HG03354 (cell line): ENCODE measurements around the gene TXNIP.

Experiments used
- ATAC-seq: cut with Tn5 transposase; IDR thresholded peaks from one replicate; pipeline ENCODE4 v1.9.1; 2021; ENCODE audit warnings: mild to moderate bottlenecking; ENCODE audit not compliant: unreplicated experiment, poor library complexity, severe bottlenecking

The TXNIP gene

GRCh38 chr1:145949219-145949618, 47.2 kb downstream of the TXNIP start:
- ATAC-seq, result no peak

- no peak for ATAC-seq
Observed at GRCh38 chr1:145947551-145947950, 48.8 kb downstream of the TXNIP start.

DNA sequence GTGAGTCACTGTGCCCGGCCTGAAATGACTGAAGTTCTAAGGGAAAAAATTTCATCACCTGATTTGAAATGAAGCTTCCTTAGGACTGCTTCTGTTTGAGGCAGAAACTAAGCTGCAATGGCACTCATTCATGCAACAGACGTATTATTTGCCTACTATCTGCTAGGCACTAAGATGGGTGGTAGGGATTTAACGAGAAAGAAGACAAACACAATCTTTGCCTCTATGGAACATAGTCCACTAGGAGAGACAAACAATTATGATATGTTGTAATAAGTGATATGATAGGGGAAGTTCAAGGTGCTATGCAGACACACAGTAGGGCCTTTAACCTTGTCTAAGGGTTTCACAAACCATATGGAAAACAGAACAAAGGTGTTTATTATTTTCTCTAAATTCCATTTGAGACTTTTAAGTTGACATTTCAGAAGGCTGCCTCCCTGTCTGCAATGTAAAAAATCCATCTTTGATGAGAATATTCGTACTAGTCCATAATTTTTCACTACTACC, 49.8 kb downstream of the TXNIP start:
- no peak for ATAC-seq

DNA sequence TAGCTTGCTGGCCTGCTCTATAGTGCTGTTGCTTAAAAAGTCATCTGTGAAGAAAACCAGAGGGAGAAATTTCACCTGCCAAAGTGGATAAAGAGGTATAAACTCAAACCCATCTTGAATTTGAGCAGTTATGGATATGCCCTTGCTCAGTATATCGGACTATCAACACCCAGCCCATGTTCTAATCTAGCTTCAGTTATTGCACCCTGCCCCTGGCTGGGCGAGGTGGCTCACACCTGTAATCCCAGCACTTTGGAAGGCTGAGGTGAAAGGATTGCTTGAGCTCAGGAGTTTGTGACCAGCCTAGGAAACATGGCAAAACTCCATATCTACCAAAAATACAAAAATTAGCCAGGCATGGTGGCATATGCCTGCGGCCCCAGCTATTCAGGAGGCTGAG, 51.8 kb downstream of the TXNIP start:
- no peak for ATAC-seq

- no peak for ATAC-seq
Observed at GRCh38 chr1:145942871-145943270, 53.5 kb downstream of the TXNIP start.
